Type B pancreatic cell (in vitro differentiated cells): ENCODE data around the gene CAMSAP1. TPM values are rescaled to one million over a fixed set of nuclear protein-coding genes. Genes with fewer than 3 reads are reported as not detected.

Experiments
- DNase-seq: peaks from one replicate; pipeline ENCODE4 v3.0.0; 2021; ENCODE audit warnings: mixed read lengths; ENCODE audit not compliant: unreplicated experiment; ENCODE audit errors: extremely low spot score
- H3K27ac Mint-ChIP-seq: 2 replicates; pipeline ENCODE4 v1.8.0; 2021; ENCODE audit warnings: mild to moderate bottlenecking, mixed read lengths
- H3K27me3 Mint-ChIP-seq: 2 replicates; pipeline ENCODE4 v1.8.0; 2021; ENCODE audit warnings: mixed read lengths
- H3K36me3 Mint-ChIP-seq: 2 replicates; pipeline ENCODE4 v1.8.0; 2021; ENCODE audit warnings: mixed read lengths
- H3K4me1 Mint-ChIP-seq: one replicate; pipeline ENCODE4 v1.8.0; 2021; ENCODE audit warnings: mixed read lengths; ENCODE audit not compliant: unreplicated experiment
- H3K4me3 Mint-ChIP-seq: 2 replicates; pipeline ENCODE4 v1.8.0; 2021; ENCODE audit warnings: mild to moderate bottlenecking, mixed read lengths
- H3K9me3 Mint-ChIP-seq: 2 replicates; pipeline ENCODE4 v1.8.0; 2021; ENCODE audit warnings: mixed read lengths
- CTCF ChIP-seq: fragments of 200-600 bp; sonication (generic); conservative IDR thresholded peaks from 2 replicates; pipeline ENCODE4 v1.5.0; 2021; ENCODE audit warnings: antibody characterized with exemption, mild to moderate bottlenecking
- total RNA-seq: library from RNA; stranded (reverse); gene quantifications from 2 replicates; pipeline ENCODE4 v1.2.1, GENCODE V29; 2021; ENCODE audit warnings: low replicate concordance

The CAMSAP1 gene
- total RNA-seq, 1 donor from 2014 or later, result 58.2 TPM

- Mint-ChIP-seq H3K9me3 (no peaks in the 10 kb centered on the region), H3K36me3 (peaks cover 23% of the 10 kb centered on the region), H3K27ac (no peak overlapping the region), H3K27me3 (no peaks in the 10 kb centered on the region), H3K4me1 (no peaks in the 10 kb centered on the region), H3K4me3 (no peak overlapping the region)
- no peak for DNase-seq
- TF ChIP-seq CTCF, result peak; percentile 31
These were observed 87.4 kb downstream of the CAMSAP1 start for GRCh38 chr9:135819905-135820304.

- Mint-ChIP-seq H3K27ac (no peak overlapping the region), H3K4me3 (no peak overlapping the region), H3K9me3 (no peaks in the 10 kb centered on the region), H3K27me3 (no peaks in the 10 kb centered on the region), H3K4me1 (no peaks in the 10 kb centered on the region), H3K36me3 (peaks cover 27% of the 10 kb centered on the region)
- no peak for TF ChIP-seq CTCF
- no peak for DNase-seq
These were observed 88.4 kb downstream of the CAMSAP1 start for GRCh38 chr9:135818718-135819475.

DNA sequence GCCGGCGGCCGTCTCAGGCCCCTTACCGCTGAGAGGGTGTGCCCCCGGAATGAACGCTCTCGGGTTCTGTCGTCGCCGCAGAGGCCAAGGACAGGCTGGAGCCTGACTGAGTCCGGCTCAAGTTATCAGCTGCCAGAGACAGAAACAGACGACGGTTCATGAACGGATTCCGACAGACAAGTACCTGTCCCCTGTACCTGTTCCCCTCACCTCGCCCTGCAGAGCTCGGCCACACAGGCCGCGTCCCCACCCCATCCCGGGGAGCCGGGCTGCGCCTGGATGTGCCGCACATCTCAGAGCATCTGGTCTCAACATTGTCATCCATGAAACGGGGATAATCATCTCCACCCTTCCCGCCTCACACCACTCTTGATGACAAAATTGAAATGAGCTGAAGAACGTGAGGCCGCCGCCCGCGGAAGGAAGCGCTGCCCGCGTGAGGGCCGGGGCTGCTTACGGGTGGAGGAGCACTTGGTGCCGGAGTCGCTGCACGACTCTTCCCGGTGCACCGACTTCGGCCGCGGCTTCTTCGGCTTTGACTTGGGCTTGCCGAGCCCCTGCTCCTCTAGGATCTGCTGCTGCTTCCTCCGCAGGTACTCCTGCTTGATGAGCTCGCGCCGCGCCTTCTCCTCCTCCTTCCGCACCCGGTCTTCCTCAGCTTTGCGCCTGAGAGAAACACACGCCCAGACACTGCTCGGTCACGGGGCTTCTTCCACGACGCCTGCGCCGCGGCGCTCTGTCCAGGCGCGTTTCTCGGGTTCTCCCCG, 89.2 kb downstream of the CAMSAP1 start:
- peaks cover 24% of the 10 kb centered on the region for H3K36me3 Mint-ChIP-seq
- DNase-seq, result no peak
- no peaks in the 10 kb centered on the region for H3K4me1 Mint-ChIP-seq
- no peak overlapping the region for H3K4me3 Mint-ChIP-seq
- TF ChIP-seq CTCF, result no peak
- no peaks in the 10 kb centered on the region for H3K27me3 Mint-ChIP-seq
- H3K27ac Mint-ChIP-seq, result no peak overlapping the region
- no peaks in the 10 kb centered on the region for H3K9me3 Mint-ChIP-seq

DNA sequence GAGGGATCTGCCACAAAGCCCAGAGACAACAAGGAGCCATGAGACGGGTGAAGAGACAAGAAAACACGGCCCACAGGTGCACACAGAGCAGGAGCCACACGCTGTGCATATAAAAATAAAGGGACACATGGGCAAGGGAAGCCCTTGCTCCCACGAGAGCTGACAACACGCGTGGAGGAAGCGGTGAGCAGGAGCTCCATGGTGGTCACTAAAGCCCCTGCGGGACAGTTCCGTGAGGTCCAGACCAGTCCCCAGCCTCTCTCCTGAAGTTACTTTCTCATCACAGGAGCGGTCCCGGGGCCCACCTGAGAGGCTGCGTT, 90.7 kb downstream of the CAMSAP1 start:
- Mint-ChIP-seq H3K36me3 (peaks cover 20% of the 10 kb centered on the region), H3K4me3 (no peak overlapping the region), H3K27ac (no peak overlapping the region), H3K4me1 (no peaks in the 10 kb centered on the region), H3K27me3 (no peaks in the 10 kb centered on the region), H3K9me3 (no peaks in the 10 kb centered on the region)
- TF ChIP-seq CTCF, result no peak
- DNase-seq, result no peak

- Mint-ChIP-seq H3K4me3 (no peak overlapping the region), H3K27me3 (no peaks in the 10 kb centered on the region), H3K36me3 (peaks cover 25% of the 10 kb centered on the region), H3K27ac (no peak overlapping the region), H3K9me3 (no peaks in the 10 kb centered on the region), H3K4me1 (no peaks in the 10 kb centered on the region)
- no peak for DNase-seq
- no peak for TF ChIP-seq CTCF
These were observed 91.3 kb downstream of the CAMSAP1 start for GRCh38 chr9:135815830-135816650.
